Glomerular visceral epithelial cell (primary cell): ENCODE measurements around the gene ATP2B2.

Experiments
- DNase-seq: peaks from one replicate; pipeline ENCODE4 v3.0.0-alpha.2; 2016; ENCODE audit errors: extremely low spot score

ATP2B2 gene

GRCh38 chr3:10278501-10278900, 226.9 kb downstream of the ATP2B2 start:
- DNase-seq = no peak

- no peak for DNase-seq
Observed at GRCh38 chr3:10277115-10277625, 228.2 kb downstream of the ATP2B2 start.

GRCh38 chr3:10274601-10275000, 230.8 kb downstream of the ATP2B2 start:
- DNase-seq = no peak
